ENCODE data around the gene RCC1. TPM values are rescaled to one million over a fixed set of nuclear protein-coding genes. Genes with fewer than 3 reads are reported as not detected.
A peak's percentile ranks its signal among the peaks of the same experiment; 100 is the strongest.

The RCC1 gene
- 10 to 100 TPM; 30.9 to 45.4 (median 38.4) TPM for total RNA-seq (2021; fragmentation: NEBNext Ultra II Directional; extraction: Animal tissue kit (Norgen Biotek cat#: 25700))
- long read RNA-seq, partial matches to known transcripts: 7 of 50 reads
- long read RNA-seq, other reads (novel, unspliced or antisense): 36 of 50 reads

DNA sequence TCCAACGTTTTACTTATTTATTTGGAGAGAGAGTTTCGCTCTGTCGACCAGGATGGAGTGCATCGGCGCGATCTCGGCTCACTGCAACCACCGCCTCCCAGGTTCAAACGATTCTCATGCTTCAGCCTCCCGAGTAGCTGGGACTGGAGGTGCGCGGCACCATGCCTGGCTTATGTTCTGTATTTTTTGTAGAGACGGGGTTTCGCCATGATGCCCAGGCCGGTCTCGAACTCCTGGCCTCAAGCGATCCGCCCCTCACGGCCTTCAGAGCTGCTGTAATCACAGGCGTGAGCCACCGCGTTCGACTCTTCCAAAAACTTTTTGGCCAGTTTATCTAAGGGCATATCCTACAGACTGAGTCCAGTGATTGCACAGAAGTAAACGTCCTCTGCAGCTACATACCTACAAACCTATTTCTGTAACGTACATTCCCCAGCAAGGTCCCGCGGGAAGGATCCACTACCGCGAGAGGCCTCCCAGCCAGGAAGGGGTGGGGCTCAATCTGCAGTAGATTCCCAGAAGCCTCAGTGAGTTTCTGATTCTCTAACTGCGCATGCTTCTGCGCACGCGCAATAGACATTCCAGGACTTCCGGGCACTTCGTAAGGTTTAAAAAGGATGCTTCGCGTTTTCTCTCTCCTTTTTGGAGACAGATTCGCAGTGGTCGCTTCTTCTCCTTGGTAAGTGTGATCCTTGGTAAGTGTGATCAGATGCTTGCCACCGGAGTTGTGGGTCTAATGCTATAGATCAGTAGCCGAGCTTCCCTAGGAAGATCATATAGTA, at the start of gene RCC1:
TSS of gene RCC1 (plus strand) at position 638 of the 782 bp plus-strand sequence. CDS start 23,824 bp downstream, outside the sequence.
- no peak for TF ChIP-seq CTCF (IDR thresholded peaks at IDR 0.05)
- peaks cover 40% of the 10 kb centered on the region for H3K4me1 Mint-ChIP-seq (ENCODE audit: low read depth)
- peaks cover 47% of the 10 kb centered on the region for H3K9me3 Mint-ChIP-seq
- peaks cover 55% of the 10 kb centered on the region for H3K36me3 Mint-ChIP-seq (ENCODE audit: low read depth)
- H3K4me3 Mint-ChIP-seq: peak within 1 kb of the TSS; percentile 97
- DNase-seq: peak; percentile 99
- H3K27ac Mint-ChIP-seq: peak within 1 kb of the TSS; percentile 96
- peaks cover 52% of the 10 kb centered on the region for H3K27me3 Mint-ChIP-seq (ENCODE audit: insufficient read depth)

DNA sequence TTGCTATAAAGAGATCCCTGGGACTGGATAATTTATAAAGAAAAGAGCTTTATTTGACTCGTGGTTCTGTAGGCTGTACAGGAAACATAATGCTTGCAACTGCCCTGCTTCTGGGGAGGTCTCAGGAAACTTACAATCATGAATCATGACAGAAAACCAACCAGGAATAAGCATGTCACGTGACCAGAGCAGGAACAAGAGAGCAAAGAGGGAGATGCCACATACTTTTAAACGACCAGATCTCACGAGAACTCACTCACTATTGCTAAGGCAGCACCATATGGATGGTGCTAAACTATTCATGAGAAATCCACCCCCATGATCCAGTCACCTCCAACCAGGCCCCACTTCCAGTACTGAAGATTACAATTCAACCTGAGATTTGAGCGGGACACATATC, 49.8 kb upstream of the RCC1 start:
- Mint-ChIP-seq H3K4me3 (peak overlapping the region; percentile 25; the same call in 1 of the 2 replicates), H3K4me1 (ENCODE audit: low read depth) (peaks cover 44% of the 10 kb centered on the region), H3K27me3 (ENCODE audit: insufficient read depth) (no peaks in the 10 kb centered on the region), H3K27ac (peak overlapping the region; percentile 67), H3K36me3 (ENCODE audit: low read depth) (peaks cover 16% of the 10 kb centered on the region), H3K9me3 (no peaks in the 10 kb centered on the region)
- DNase-seq: peak; percentile 62
- TF ChIP-seq CTCF (IDR thresholded peaks at IDR 0.05): no peak

DNA sequence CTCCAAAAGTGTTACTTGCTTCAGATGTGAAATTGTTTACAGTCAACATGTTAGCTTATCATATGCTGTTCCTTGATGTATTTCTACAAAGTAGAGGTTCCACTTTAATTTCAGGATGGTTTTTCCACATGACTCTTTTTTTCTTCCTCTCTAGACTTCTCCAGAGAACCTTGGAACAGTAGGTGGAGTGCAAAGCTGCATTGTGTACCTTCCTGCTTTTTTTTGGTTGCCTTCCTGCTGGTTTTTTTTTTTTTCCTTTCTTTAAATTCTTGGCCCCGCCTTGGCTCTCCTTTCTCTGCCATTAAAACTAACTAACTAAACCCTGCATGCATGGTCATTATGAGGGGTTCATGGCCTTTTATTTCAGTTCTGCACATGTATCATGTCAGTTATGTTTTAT, 48.2 kb upstream of the RCC1 start:
- H3K27ac Mint-ChIP-seq: peak overlapping the region; percentile 53; the same call in 1 of the 2 replicates
- peaks cover 16% of the 10 kb centered on the region for H3K36me3 Mint-ChIP-seq (ENCODE audit: low read depth)
- no peaks in the 10 kb centered on the region; the same call in 1 of the 2 replicates for H3K27me3 Mint-ChIP-seq (ENCODE audit: insufficient read depth)
- H3K4me3 Mint-ChIP-seq: no peak overlapping the region
- no peak for DNase-seq
- no peak for TF ChIP-seq CTCF (IDR thresholded peaks at IDR 0.05)
- H3K4me1 Mint-ChIP-seq (ENCODE audit: low read depth): peaks cover 44% of the 10 kb centered on the region
- H3K9me3 Mint-ChIP-seq: no peaks in the 10 kb centered on the region

DNA sequence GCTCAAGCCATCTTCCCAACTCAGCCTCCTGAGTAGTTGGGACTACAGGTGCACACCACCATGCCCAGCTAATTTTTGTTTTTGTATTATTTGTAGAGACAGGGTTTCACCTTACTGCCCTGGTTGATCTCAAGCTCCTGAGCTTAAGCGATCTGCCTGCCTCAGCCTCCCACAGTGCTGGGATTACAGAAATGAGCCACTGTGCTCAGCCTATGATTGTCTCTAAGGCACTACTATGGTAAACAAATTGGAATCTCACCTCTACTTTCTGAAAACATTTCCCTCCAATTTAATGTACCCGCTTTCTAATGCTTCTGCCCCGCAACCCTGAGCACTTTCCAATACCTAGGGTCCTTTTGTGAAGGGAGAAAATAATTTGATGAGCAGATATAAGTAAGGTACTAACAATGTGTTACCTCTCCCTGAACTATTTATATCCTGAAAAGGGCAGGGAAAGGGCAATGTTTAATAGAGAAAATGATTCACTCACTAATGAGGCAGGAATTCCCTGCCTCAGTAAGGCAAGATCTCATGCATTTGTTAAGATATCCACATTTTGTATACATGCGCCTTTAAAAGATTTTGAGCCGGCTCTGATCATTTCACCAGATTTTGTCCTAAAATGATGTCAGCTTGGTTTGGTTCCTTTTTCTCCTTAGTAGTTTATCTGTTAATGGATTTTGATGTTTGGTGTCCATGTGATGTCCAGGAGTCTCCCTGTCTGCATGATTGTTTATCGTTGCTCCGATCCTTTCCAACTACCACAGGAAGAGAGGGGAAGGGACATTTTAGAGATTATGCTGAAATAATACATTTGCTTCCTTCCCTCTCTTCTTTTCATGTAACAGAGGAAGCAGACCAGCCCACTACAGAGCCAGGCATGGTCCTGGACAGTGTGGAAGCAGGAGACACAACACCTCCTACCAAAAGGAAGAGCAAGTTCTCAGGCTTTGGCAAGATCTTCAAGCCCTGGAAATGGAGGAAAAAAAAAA, 47.3 kb upstream of the RCC1 start:
- H3K9me3 Mint-ChIP-seq: no peaks in the 10 kb centered on the region
- no peaks in the 10 kb centered on the region; the same call in 1 of the 2 replicates for H3K27me3 Mint-ChIP-seq (ENCODE audit: insufficient read depth)
- H3K4me1 Mint-ChIP-seq (ENCODE audit: low read depth): peaks cover 44% of the 10 kb centered on the region
- peak overlapping the region; percentile 60 for H3K27ac Mint-ChIP-seq
- TF ChIP-seq CTCF (IDR thresholded peaks at IDR 0.05): no peak
- H3K36me3 Mint-ChIP-seq (ENCODE audit: low read depth): peaks cover 11% of the 10 kb centered on the region
- H3K4me3 Mint-ChIP-seq: peak overlapping the region; percentile 51
- peak; percentile 20 for DNase-seq

GRCh38 chr1:28466226-28466778, 39.5 kb upstream of the RCC1 start:
- no peak for TF ChIP-seq CTCF (IDR thresholded peaks at IDR 0.05)

More at GRCh38 chr1:28466226-28466778, 39.5 kb upstream of the RCC1 start:
- DNase-seq: no peak
- peaks cover 1% of the 10 kb centered on the region for H3K27me3 Mint-ChIP-seq (ENCODE audit: insufficient read depth)
- H3K4me3 Mint-ChIP-seq: no peak overlapping the region
- 0 out of 2 replicates have a peak, but pooled peaks cover 5% of the 10 kb centered on the region for H3K36me3 Mint-ChIP-seq (ENCODE audit: low read depth)
- H3K27ac Mint-ChIP-seq: no peak overlapping the region
- peaks cover 2% of the 10 kb centered on the region for H3K4me1 Mint-ChIP-seq (ENCODE audit: low read depth)
- H3K9me3 Mint-ChIP-seq: no peaks in the 10 kb centered on the region
